CD14-positive monocyte (primary cell): ENCODE data around the gene BLVRB. TPM values are rescaled to one million over a fixed set of nuclear protein-coding genes. Genes with fewer than 3 reads are reported as not detected.

Source experiments
- DNase-seq, 3 donors: peaks; one replicate each; pipeline ENCODE4 v3.0.0-alpha.2; 2011 to 2022
- H2AFZ ChIP-seq: 2 replicates; pipeline ENCODE4 v1.6.0; 2012; ENCODE audit warnings: mild to moderate bottlenecking, low read depth, low read length, inconsistent platforms; ENCODE audit not compliant: insufficient read depth, poor library complexity, severe bottlenecking
- H3K27ac ChIP-seq, 2 donors: 1 replicate in 1 of 2; 2 replicates in 1 of 2; pipeline ENCODE4 v1.5.1; 2012 to 2013; ENCODE audit warnings: low read length in 2 of 2, control low read depth in 1 of 2, inconsistent platforms in 1 of 2, low read depth in 1 of 2, mild to moderate bottlenecking in 1 of 2
- H3K27me3 ChIP-seq, 2 donors: one replicate each; pipeline versions ENCODE4 v1.6.0 to v1.6.1; 2011 to 2013; ENCODE audit warnings: low read length in 2 of 2; ENCODE audit not compliant: control insufficient read depth in 2 of 2, insufficient read depth in 2 of 2
- H3K36me3 ChIP-seq, 2 donors: replicated peaks in 1 of 2; 1 replicate in 1 of 2; 2 replicates in 1 of 2; pipeline versions ENCODE4 v1.5.1 to v1.6.1; 2012 to 2013; ENCODE audit warnings: low read length in 2 of 2, control low read depth in 1 of 2, inconsistent platforms in 1 of 2, mild to moderate bottlenecking in 1 of 2; ENCODE audit not compliant: insufficient read depth in 2 of 2, control insufficient read depth in 1 of 2
- H3K4me1 ChIP-seq, 2 donors: 1 replicate in 1 of 2; 2 replicates in 1 of 2; pipeline versions ENCODE4 v1.5.1 to v1.6.1; 2012 to 2013; ENCODE audit warnings: low read length in 2 of 2, control low read depth in 1 of 2, inconsistent platforms in 1 of 2, mild to moderate bottlenecking in 1 of 2, moderate library complexity in 1 of 2; ENCODE audit not compliant: insufficient read depth in 2 of 2, control insufficient read depth in 1 of 2
- H3K4me2 ChIP-seq: replicated peaks from 2 replicates; pipeline ENCODE3; 2012; ENCODE audit warnings: low read length, moderate library complexity, mild to moderate bottlenecking; ENCODE audit not compliant: poor library complexity, severe bottlenecking; ENCODE audit errors: extremely low read depth
- H3K4me3 ChIP-seq, 3 experiments: fragments of 200-600 bp in 1 of 3; sonication (generic) in 1 of 3; replicated peaks in 1 of 3; 1 replicate in 2 of 3; 2 replicates in 1 of 3; pipeline ENCODE4 v1.5.1; 2011 to 2013; ENCODE audit warnings: low read length in 3 of 3, mild to moderate bottlenecking in 3 of 3, control low read depth in 2 of 3, low read depth in 2 of 3, inconsistent platforms in 1 of 3, moderate library complexity in 1 of 3
- H3K79me2 ChIP-seq: 2 replicates; pipeline ENCODE4 v1.6.0; 2012; ENCODE audit warnings: mild to moderate bottlenecking, control low read depth, inconsistent platforms, low read length, moderate library complexity; ENCODE audit not compliant: insufficient read depth
- H3K9ac ChIP-seq: 2 replicates; pipeline ENCODE4 v1.6.0; 2017; ENCODE audit warnings: low read length, mild to moderate bottlenecking; ENCODE audit not compliant: insufficient read depth, poor library complexity, severe bottlenecking
- H3K9me3 ChIP-seq, 2 donors: replicated peaks in 1 of 2; 1 replicate in 1 of 2; 2 replicates in 1 of 2; pipeline versions ENCODE4 v1.5.1 to v1.6.1; 2012 to 2013; ENCODE audit warnings: low read length in 2 of 2, control low read depth in 1 of 2; ENCODE audit not compliant: control insufficient read depth in 1 of 2, insufficient read depth in 1 of 2
- H4K20me1 ChIP-seq: 2 replicates; pipeline ENCODE4 v1.6.0; 2012; ENCODE audit warnings: mild to moderate bottlenecking, low read length, control low read depth, moderate library complexity; ENCODE audit not compliant: insufficient read depth
- H3K27ac Mint-ChIP-seq, 7 donors: one replicate each; pipeline ENCODE4 v1.8.0; 2020; ENCODE audit warnings: mild to moderate bottlenecking in 7 of 7, mixed read lengths in 7 of 7, moderate library complexity in 6 of 7, inconsistent platforms in 2 of 7
- H3K27me3 Mint-ChIP-seq, 3 donors: one replicate each; pipeline ENCODE4 v1.8.0; 2021 to 2022; ENCODE audit warnings: low read depth in 3 of 3, mild to moderate bottlenecking in 3 of 3, mixed read lengths in 3 of 3, moderate library complexity in 3 of 3, inconsistent platforms in 1 of 3
- H3K36me3 Mint-ChIP-seq, 2 donors: one replicate each; pipeline ENCODE4 v1.8.0; 2020; ENCODE audit warnings: mixed read lengths in 2 of 2, inconsistent platforms in 1 of 2, mild to moderate bottlenecking in 1 of 2
- H3K4me1 Mint-ChIP-seq: one replicate; pipeline ENCODE4 v1.8.0; 2020; ENCODE audit warnings: mild to moderate bottlenecking, mixed read lengths
- H3K4me3 Mint-ChIP-seq, 2 donors: one replicate each; pipeline ENCODE4 v1.8.0; 2020; ENCODE audit warnings: mild to moderate bottlenecking in 2 of 2, mixed read lengths in 2 of 2, moderate library complexity in 1 of 2
- H3K9me3 Mint-ChIP-seq, 7 donors: one replicate each; pipeline ENCODE4 v1.8.0; 2020 to 2022; ENCODE audit warnings: mixed read lengths in 7 of 7, mild to moderate bottlenecking in 6 of 7, moderate library complexity in 6 of 7, inconsistent platforms in 2 of 7
- CTCF ChIP-seq: fragments of 200-600 bp; IDR thresholded peaks from one replicate; pipeline ENCODE4 v1.8.0; 2022; ENCODE audit warnings: antibody characterized with exemption, mild to moderate bottlenecking
- WGBS: methylation state at CpG from one replicate; pipeline ENCODE4 v1.1.5; 2013; ENCODE audit warnings: missing lambda C conversion rate; ENCODE audit not compliant: insufficient coverage; 5-methylcytosine and 5-hydroxymethylcytosine counted together
- intact Hi-C, 2 donors: fragments of 100-400 bp; cut with micrococcal nuclease; formaldehyde crosslinking; loops; one replicate each; pipeline versions ENCODE4 v1.15.0 to v1.15.1; 2023
- polyA plus RNA-seq, 3 donors: library from polyadenylated mRNA; depleted of rRNA in 1 of 3; unstranded in 2 of 3; stranded (reverse) in 1 of 3; fragments of 300-500 nt in 2 of 3; fragments of >200 nt in 1 of 3; fragmentation: Illumina TruSeq in 2 of 3; gene quantifications; 1 replicate in 2 of 3; 2 replicates in 1 of 3; pipeline ENCODE4 v1.2.3, GENCODE V29; 2012 to 2021

Gene BLVRB
- polyA plus RNA-seq, 3 donors: 299 to 625 (median 601) TPM

GRCh38 chr19:40453151-40453735, 12.3 kb downstream of the BLVRB start:
- DNase-seq: no peak
- no peak for TF ChIP-seq CTCF
- peaks cover 2% of the 10 kb centered on the region for H3K79me2 ChIP-seq
- Mint-ChIP-seq H3K27ac (peak overlapping the region in 1 of 7 donors; percentile 2), H3K4me3 (no peak overlapping the region), H3K27me3 (peaks cover 0 to 1% (median 0%) of the 10 kb centered on the region in 3 donors), H3K9me3 (no peaks in the 10 kb centered on the region), H3K36me3 (peaks cover 64 to 93% of the 10 kb centered on the region in 2 donors), H3K4me1 (no peaks in the 10 kb centered on the region)
- no peak overlapping the region for H3K4me2 ChIP-seq
- no peak overlapping the region for H3K4me3 ChIP-seq
- no peak overlapping the region for H3K27ac ChIP-seq
- H4K20me1 ChIP-seq: peaks cover 8% of the 10 kb centered on the region
- 98% methylated on average over 4 of the region's 5 CpGs for WGBS
- H3K27me3 ChIP-seq: no peaks in the 10 kb centered on the region
- H2AFZ ChIP-seq: no peak overlapping the region
- H3K9me3 ChIP-seq: no peaks in the 10 kb centered on the region
- no peaks in the 10 kb centered on the region for H3K4me1 ChIP-seq
- intact Hi-C loops: no loop called here
- no peak overlapping the region for H3K9ac ChIP-seq
- H3K36me3 ChIP-seq: peaks cover 68 to 94% of the 10 kb centered on the region in 2 donors

GRCh38 chr19:40452016-40452415, 13.5 kb downstream of the BLVRB start:
- Mint-ChIP-seq H3K36me3 (peaks cover 65 to 93% of the 10 kb centered on the region in 2 donors), H3K4me3 (no peak overlapping the region), H3K27me3 (no peaks in the 10 kb centered on the region), H3K27ac (peak overlapping the region in 5 of 7 donors; percentile 4 to 65 (median 46)), H3K9me3 (no peaks in the 10 kb centered on the region), H3K4me1 (no peaks in the 10 kb centered on the region)
- no peak for DNase-seq
- no peaks in the 10 kb centered on the region for H3K27me3 ChIP-seq
- H3K4me3 ChIP-seq: no peak overlapping the region
- H3K4me2 ChIP-seq: no peak overlapping the region
- H3K9ac ChIP-seq: no peak overlapping the region
- H3K4me1 ChIP-seq: no peaks in the 10 kb centered on the region
- H2AFZ ChIP-seq: no peak overlapping the region
- no peak for TF ChIP-seq CTCF
- H3K27ac ChIP-seq: no peak overlapping the region
- H3K9me3 ChIP-seq: no peaks in the 10 kb centered on the region
- no peaks in the 10 kb centered on the region for H3K79me2 ChIP-seq
- intact Hi-C loops: no loop called here
- 91% methylated on average over 5 of the region's 5 CpGs for WGBS
- peaks cover 65 to 93% of the 10 kb centered on the region in 2 donors for H3K36me3 ChIP-seq
- peaks cover 8% of the 10 kb centered on the region for H4K20me1 ChIP-seq
